H1 (cell line): Measurements from ENCODE around the gene EVI2A.

Experiments used
- EZH2 ChIP-seq: fragments of 200-600 bp; sonication (generic); IDR thresholded peaks from 2 replicates; pipeline ENCODE4 v1.7.1; 2012; ENCODE audit warnings: low read depth, mild to moderate bottlenecking, moderate library complexity, low read length, inconsistent platforms; ENCODE audit not compliant: severe bottlenecking
- KDM1A ChIP-seq: fragments of 200-600, 300-600 bp; sonication (generic); IDR thresholded peaks from 2 replicates; pipeline ENCODE4 v1.7.1; 2016; ENCODE audit warnings: mild to moderate bottlenecking, low read length, borderline replicate concordance
- POLR2A ChIP-seq, 2 experiments: IDR thresholded peaks; 1 replicate in 1 of 2; 2 replicates in 1 of 2; pipeline ENCODE4 v1.6.1; 2011; ENCODE audit warnings: low read depth in 2 of 2, low read length in 2 of 2, mild to moderate bottlenecking in 2 of 2; ENCODE audit errors: control extremely low read depth in 1 of 2
- POLR2AphosphoS5 ChIP-seq: IDR thresholded peaks from 2 replicates; pipeline ENCODE4 v1.6.1; 2011; ENCODE audit warnings: low read depth, low read length
- RAD21 ChIP-seq, 2 experiments: IDR thresholded peaks in 1 of 2; conservative IDR thresholded peaks in 1 of 2; 2 replicates each; pipeline ENCODE4 v1.6.1; 2011; ENCODE audit warnings: low read depth in 2 of 2, low read length in 2 of 2, improper control_type of control experiment in 1 of 2, inconsistent platforms in 1 of 2, mild to moderate bottlenecking in 1 of 2, moderate library complexity in 1 of 2
- TF ChIP-seq, protein P1 (sequence below): IDR thresholded peaks from 2 replicates; pipeline ENCODE4 v1.6.1; 2012; ENCODE audit warnings: inconsistent platforms
- TF ChIP-seq, protein P2 (sequence below), 3 experiments: IDR thresholded peaks; 1 replicate in 2 of 3; 2 replicates in 1 of 3; pipeline versions ENCODE4 v1.5.1 to v1.6.1; 2011; ENCODE audit warnings: low read length in 3 of 3, mild to moderate bottlenecking in 3 of 3, inconsistent platforms in 2 of 3, low read depth in 1 of 3, moderate library complexity in 1 of 3; ENCODE audit not compliant: insufficient read depth in 1 of 3; ENCODE audit errors: control extremely low read depth in 1 of 3

DNA sequence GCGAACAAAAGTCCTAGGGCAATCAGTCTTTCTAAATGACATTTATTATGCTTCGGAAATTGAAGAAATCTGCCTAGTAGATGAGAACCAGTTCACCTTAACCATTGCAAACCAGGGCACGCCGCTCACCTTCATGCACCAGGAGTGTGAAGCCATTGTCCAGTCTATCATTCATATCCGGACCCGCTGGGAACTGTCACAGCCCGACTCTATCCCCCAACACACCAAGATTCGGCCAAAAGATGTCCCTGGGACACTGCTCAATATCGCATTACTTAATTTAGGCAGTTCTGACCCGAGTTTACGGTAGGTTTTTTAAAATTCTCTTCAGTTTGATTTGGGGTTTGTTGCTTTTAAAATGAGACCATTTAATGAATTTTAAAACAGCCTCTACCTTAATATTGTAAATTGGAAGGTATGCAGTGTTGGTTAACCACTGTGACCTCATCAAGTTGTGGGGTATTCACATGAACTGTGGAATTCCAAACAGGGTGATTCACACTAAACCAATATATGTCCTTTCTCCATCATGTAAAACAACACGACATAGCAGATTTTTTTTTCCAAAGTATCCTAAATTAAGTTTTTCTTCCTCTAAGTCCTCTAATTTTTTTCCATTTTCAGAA is 6.2 kb upstream of the EVI2A start:
- TF ChIP-seq POLR2A (IDR thresholded peaks at IDR 0.05; ENCODE audit: control extremely low read depth in 1 of 2, low read depth in 2 of 2, low read length in 2 of 2) = no peak
- TF ChIP-seq, protein P1, sequence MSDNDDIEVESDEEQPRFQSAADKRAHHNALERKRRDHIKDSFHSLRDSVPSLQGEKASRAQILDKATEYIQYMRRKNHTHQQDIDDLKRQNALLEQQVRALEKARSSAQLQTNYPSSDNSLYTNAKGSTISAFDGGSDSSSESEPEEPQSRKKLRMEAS = no peak
- TF ChIP-seq RAD21 (IDR thresholded peaks at IDR 0.05 in 1 of 2, conservative IDR thresholded peaks at IDR 0.05 in 1 of 2; ENCODE audit: low read depth in 2 of 2, low read length in 2 of 2) = no peak
- TF ChIP-seq, protein P2, sequence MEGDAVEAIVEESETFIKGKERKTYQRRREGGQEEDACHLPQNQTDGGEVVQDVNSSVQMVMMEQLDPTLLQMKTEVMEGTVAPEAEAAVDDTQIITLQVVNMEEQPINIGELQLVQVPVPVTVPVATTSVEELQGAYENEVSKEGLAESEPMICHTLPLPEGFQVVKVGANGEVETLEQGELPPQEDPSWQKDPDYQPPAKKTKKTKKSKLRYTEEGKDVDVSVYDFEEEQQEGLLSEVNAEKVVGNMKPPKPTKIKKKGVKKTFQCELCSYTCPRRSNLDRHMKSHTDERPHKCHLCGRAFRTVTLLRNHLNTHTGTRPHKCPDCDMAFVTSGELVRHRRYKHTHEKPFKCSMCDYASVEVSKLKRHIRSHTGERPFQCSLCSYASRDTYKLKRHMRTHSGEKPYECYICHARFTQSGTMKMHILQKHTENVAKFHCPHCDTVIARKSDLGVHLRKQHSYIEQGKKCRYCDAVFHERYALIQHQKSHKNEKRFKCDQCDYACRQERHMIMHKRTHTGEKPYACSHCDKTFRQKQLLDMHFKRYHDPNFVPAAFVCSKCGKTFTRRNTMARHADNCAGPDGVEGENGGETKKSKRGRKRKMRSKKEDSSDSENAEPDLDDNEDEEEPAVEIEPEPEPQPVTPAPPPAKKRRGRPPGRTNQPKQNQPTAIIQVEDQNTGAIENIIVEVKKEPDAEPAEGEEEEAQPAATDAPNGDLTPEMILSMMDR (IDR thresholded peaks at IDR 0.05; ENCODE audit: control extremely low read depth in 1 of 3, insufficient read depth in 1 of 3, low read depth in 1 of 3, low read length in 3 of 3) = no peak
- no peak for TF ChIP-seq EZH2
- no peak for TF ChIP-seq POLR2AphosphoS5
- no peak for TF ChIP-seq KDM1A
